Gastroesophageal sphincter (tissue), 4 donors: ENCODE data around the gene POU2F1. TPM values are rescaled to one million over a fixed set of nuclear protein-coding genes. Genes with fewer than 3 reads are reported as not detected.

ENCODE experiments used
- ATAC-seq: fragments of 150-250 bp; one replicate; pipeline ENCODE4 v1.9.1; 2016; ENCODE audit warnings: mild to moderate bottlenecking, moderate library complexity
- H3K27ac ChIP-seq, 4 donors: fragments of 200-600 bp; sonication (generic) in 3 of 4; 1 replicate in 3 of 4; 2 replicates in 1 of 4; pipeline ENCODE4 v1.5.1; 2016 to 2019
- H3K27me3 ChIP-seq: fragments of 200-600 bp; sonication (generic); one replicate; pipeline ENCODE4 v1.5.1; 2019
- H3K36me3 ChIP-seq, 2 donors: fragments of 200-600 bp; sonication (generic); one replicate each; pipeline ENCODE4 v1.5.1; 2019; ENCODE audit warnings: control low read depth in 1 of 2
- H3K4me1 ChIP-seq, 3 donors: fragments of 200-600 bp; sonication (generic); 1 replicate in 2 of 3; 2 replicates in 1 of 3; pipeline ENCODE4 v1.5.1; 2016 to 2019; ENCODE audit warnings: control low read depth in 2 of 3
- H3K4me3 ChIP-seq, 2 donors: fragments of 200-600 bp; sonication (generic); one replicate each; pipeline ENCODE4 v1.5.1; 2019; ENCODE audit warnings: mild to moderate bottlenecking in 1 of 2, moderate library complexity in 1 of 2
- H3K9me3 ChIP-seq, 3 donors: fragments of 200-600 bp; sonication (generic); one replicate each; pipeline ENCODE4 v1.5.1; 2017 to 2019; ENCODE audit warnings: control low read depth in 2 of 3
- EP300 ChIP-seq: sonication (generic); formaldehyde crosslinking; IDR thresholded peaks from one replicate; pipeline ENCODE4 v1.6.1; 2017; ENCODE audit warnings: antibody characterized with exemption, mild to moderate bottlenecking
- POLR2A ChIP-seq, 2 donors: fragments of 450-650 bp; IDR thresholded peaks; one replicate each; pipeline ENCODE4 v1.6.1; 2017; ENCODE audit warnings: antibody characterized with exemption in 2 of 2, mild to moderate bottlenecking in 2 of 2, moderate library complexity in 1 of 2
- POLR2AphosphoS5 ChIP-seq: sonication (generic); formaldehyde crosslinking; IDR thresholded peaks from one replicate; pipeline ENCODE4 v1.6.1; 2017; ENCODE audit warnings: antibody characterized with exemption
- whole genome bisulfite sequencing, 2 donors: methylation state at CpG; one replicate each; pipeline ENCODE4 v1.1.5; 2018; ENCODE audit warnings: low coverage in 1 of 2; 5-methylcytosine and 5-hydroxymethylcytosine counted together
- total RNA-seq, 4 donors: library from RNA; depleted of rRNA; stranded (reverse); fragments of >200 nt; gene quantifications; one replicate each; pipeline ENCODE4 v1.1.0, GENCODE V29; 2016
- TF ChIP-seq, protein P1 (sequence below), 4 experiments: fragments of 200-600 bp in 2 of 4; fragments of 450-650 bp in 2 of 4; sonication (generic) in 1 of 4; IDR thresholded peaks; one replicate each; pipeline ENCODE4 v1.5.1; 2017 to 2019; ENCODE audit warnings: antibody characterized with exemption in 4 of 4, mild to moderate bottlenecking in 2 of 4, moderate library complexity in 2 of 4

Gene POU2F1
- total RNA-seq, 4 donors from 2014 or later, result 8.0 to 15.7 (median 10.2) TPM

DNA sequence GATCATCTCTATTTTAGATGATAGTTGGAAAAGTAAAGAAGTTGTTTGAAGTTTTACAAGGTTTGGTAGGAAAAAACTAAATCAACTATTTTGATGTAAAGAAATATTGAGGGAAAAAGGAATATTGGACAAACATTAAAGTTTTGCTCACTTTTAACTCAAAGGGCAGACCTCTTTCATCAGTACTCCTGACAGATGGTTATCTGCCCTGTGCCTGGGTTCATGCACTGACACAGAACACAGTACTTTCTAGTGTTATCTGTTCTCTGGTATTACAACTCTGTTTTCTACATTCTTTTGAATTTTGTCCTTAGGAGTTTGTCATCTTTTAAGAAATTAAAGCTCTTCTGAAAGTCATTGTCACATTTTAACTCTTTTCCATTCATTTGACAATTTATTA is 118.7 kb downstream of the POU2F1 start:
- Histone ChIP-seq H3K4me1 (no peaks in the 10 kb centered on the region), H3K4me3 (no peak overlapping the region), H3K9me3 (peaks cover 0 to 18% (median 2%) of the 10 kb centered on the region in 3 donors), H3K27ac (no peak overlapping the region), H3K36me3 (peaks cover 0 to 33% of the 10 kb centered on the region in 2 donors), H3K27me3 (no peaks in the 10 kb centered on the region)
- no peak for ATAC-seq
- TF ChIP-seq POLR2AphosphoS5 (no peak), EP300 (no peak), POLR2A (IDR thresholded peaks at IDR 0.05) (no peak)
- TF ChIP-seq, protein P1, sequence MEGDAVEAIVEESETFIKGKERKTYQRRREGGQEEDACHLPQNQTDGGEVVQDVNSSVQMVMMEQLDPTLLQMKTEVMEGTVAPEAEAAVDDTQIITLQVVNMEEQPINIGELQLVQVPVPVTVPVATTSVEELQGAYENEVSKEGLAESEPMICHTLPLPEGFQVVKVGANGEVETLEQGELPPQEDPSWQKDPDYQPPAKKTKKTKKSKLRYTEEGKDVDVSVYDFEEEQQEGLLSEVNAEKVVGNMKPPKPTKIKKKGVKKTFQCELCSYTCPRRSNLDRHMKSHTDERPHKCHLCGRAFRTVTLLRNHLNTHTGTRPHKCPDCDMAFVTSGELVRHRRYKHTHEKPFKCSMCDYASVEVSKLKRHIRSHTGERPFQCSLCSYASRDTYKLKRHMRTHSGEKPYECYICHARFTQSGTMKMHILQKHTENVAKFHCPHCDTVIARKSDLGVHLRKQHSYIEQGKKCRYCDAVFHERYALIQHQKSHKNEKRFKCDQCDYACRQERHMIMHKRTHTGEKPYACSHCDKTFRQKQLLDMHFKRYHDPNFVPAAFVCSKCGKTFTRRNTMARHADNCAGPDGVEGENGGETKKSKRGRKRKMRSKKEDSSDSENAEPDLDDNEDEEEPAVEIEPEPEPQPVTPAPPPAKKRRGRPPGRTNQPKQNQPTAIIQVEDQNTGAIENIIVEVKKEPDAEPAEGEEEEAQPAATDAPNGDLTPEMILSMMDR (IDR thresholded peaks at IDR 0.05), result no peak

DNA sequence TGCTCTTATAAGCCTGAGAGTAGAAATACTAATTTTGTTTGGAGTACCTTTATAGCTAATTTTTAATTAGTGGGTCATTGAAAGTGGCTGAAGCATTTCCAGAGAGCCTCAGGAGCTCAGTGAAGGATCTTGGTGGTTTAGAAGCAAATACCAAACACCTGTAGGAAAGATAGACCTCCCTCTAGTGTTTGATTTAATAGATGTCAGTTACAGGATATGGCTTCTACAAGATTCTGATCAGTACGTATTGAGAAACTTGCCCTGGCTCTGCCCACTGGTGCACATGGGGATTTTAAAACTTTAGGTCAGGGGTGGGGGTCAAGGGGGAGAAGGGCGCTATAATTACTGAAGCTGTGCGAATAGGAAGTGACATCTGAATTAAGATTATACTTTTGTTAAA is 122.2 kb downstream of the POU2F1 start:
- no peak for ATAC-seq
- Histone ChIP-seq H3K4me1 (no peaks in the 10 kb centered on the region), H3K36me3 (peaks cover 0 to 19% of the 10 kb centered on the region in 2 donors), H3K9me3 (peaks cover 0 to 2% (median 0%) of the 10 kb centered on the region in 3 donors), H3K27ac (no peak overlapping the region), H3K4me3 (no peak overlapping the region), H3K27me3 (no peaks in the 10 kb centered on the region)
- no peak for TF ChIP-seq POLR2A (IDR thresholded peaks at IDR 0.05)
- TF ChIP-seq POLR2AphosphoS5, result no peak
- TF ChIP-seq, protein P1 (IDR thresholded peaks at IDR 0.05), result no peak
- no peak for TF ChIP-seq EP300
- 70 to 94% methylated on average over 3 of the region's 3 CpGs for WGBS, 2 donors

DNA sequence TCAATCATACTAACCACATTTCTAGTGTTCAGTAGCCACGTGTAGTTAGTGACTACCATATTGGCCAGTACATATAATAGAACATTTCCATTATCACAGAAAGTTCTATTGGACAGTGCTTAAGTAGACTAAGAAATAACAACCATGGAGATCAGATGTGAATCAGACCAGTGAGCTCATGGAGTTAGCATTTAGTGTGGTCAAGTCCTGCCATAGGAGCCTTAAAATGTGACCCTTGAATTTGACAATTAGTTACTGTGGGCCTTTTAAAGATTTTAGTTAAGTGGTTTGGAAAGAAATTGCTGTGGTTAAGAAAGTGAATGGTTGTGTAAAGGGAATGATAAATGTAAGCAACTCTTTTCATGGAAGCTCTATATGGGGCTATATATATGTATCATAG is 123.4 kb downstream of the POU2F1 start:
- no peaks in the 10 kb centered on the region for H3K9me3 ChIP-seq
- H3K36me3 ChIP-seq, result peaks cover 0 to 8% of the 10 kb centered on the region in 2 donors
- H3K27me3 ChIP-seq, result no peaks in the 10 kb centered on the region
- 94 to 100% methylated on average over 1 of the region's 1 CpG for WGBS, 2 donors
- TF ChIP-seq, protein P1 (IDR thresholded peaks at IDR 0.05), result no peak
- TF ChIP-seq POLR2A (IDR thresholded peaks at IDR 0.05) (no peak), EP300 (no peak), POLR2AphosphoS5 (no peak)
- no peak overlapping the region for H3K27ac ChIP-seq
- H3K4me1 ChIP-seq, result no peaks in the 10 kb centered on the region
- no peak for ATAC-seq
- H3K4me3 ChIP-seq, result no peak overlapping the region

DNA sequence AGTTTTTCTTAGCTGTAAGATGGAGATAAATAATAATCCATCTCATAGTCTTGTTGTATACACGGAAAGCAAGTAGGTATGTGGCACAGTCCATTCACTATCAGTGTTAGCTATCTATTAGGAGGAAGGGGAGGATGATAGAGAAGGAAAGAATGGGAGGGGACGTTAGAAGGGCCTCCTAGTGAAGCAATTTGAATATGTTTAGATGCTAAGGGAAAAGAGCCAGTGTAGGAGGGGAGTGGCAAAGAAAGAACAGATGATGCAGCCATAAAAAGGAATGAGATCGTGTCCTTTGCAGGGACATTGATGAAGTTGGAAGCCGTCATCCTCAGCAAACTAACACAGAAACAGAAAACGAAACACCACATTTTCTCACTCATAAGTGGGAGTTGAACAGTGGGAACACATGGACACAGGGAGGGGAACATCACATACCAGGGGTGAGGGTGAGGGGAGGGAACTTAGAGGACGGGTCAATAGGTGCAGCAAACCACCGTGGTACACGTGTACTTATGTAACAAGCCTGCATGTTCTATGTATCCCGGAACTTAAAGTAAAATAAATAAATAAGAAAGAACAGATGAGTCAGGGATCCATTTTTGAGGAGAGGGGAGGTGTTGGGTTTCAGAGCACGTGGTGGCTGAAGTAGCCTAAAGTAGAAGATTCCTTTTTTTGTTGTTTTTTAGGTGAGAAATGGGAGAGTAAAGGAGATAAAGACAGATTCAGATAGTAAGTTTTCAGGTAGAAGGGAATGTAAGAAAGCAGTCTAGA is 124.1 kb downstream of the POU2F1 start:
- H3K4me3 ChIP-seq, result no peak overlapping the region
- TF ChIP-seq POLR2A (IDR thresholded peaks at IDR 0.05) (no peak), EP300 (no peak)
- TF ChIP-seq, protein P1 (IDR thresholded peaks at IDR 0.05), result no peak
- no peaks in the 10 kb centered on the region for H3K9me3 ChIP-seq
- ATAC-seq, result no peak
- H3K4me1 ChIP-seq, result no peaks in the 10 kb centered on the region
- WGBS, 2 donors, result 55 to 69% methylated on average over 9 to 10 of the region's 10 CpGs
- no peaks in the 10 kb centered on the region for H3K27me3 ChIP-seq
- peaks cover 0 to 7% of the 10 kb centered on the region in 2 donors for H3K36me3 ChIP-seq
- no peak overlapping the region for H3K27ac ChIP-seq

DNA sequence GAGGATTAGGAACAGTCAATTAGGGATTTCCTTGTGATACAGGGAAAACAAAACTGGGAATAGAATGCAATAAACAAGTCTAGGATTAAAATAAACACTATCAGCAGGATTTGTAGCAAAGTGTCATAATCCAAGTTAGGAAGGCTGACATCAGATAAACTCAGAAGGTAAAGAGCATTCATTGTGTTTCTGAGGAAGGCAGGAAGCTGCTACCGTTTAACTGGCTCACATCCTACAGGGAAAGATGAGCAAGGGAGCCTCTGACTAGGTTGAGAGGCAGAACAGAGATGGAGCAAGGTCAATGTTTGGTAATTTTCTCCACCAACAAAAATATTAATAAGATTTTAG is 124.7 kb downstream of the POU2F1 start:
- Histone ChIP-seq H3K36me3 (peaks cover 0 to 7% of the 10 kb centered on the region in 2 donors), H3K4me3 (no peak overlapping the region), H3K27me3 (no peaks in the 10 kb centered on the region), H3K4me1 (no peaks in the 10 kb centered on the region), H3K9me3 (no peaks in the 10 kb centered on the region), H3K27ac (no peak overlapping the region)
- no peak for TF ChIP-seq POLR2AphosphoS5
- no peak for TF ChIP-seq EP300
- TF ChIP-seq, protein P1 (IDR thresholded peaks at IDR 0.05), result no peak
- no peak for TF ChIP-seq POLR2A (IDR thresholded peaks at IDR 0.05)
- no peak for ATAC-seq
- WGBS, 2 donors, result 20 to 26% methylated on average over 1 of the region's 1 CpG
